DMS 273 (cell line): ENCODE data around the gene L3MBTL4.
A peak's percentile ranks its signal among the peaks of the same experiment; 100 is the strongest.

ENCODE experiments used
- DNase-seq: peaks from one replicate; lab custom pipeline; 2025; ENCODE audit not compliant: unreplicated experiment; lab: John Stamatoyannopoulos, UW

The L3MBTL4 gene

GRCh38 chr18:6366776-6367175, 47.9 kb downstream of the L3MBTL4 start:
- peak; percentile 66 for DNase-seq

DNA sequence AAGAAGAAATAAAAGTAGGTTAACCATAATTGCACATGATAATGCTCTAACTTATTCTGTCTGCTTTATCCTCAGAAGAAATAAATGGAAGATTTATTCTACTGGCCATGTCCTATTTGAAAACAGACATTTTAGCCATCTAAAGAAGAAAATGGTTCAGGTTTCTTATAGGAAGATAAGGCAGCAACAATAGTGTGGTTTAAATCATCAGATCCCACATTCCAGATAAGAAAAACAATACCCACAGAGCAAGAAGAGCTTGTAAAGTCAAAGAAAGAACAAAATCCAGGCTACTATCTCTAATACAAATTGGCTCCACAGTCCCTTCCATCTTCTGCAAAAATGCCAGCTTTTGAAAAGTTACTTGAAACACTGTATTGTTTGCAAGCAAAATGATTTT, 49.3 kb downstream of the L3MBTL4 start:
- no peak for DNase-seq

DNA sequence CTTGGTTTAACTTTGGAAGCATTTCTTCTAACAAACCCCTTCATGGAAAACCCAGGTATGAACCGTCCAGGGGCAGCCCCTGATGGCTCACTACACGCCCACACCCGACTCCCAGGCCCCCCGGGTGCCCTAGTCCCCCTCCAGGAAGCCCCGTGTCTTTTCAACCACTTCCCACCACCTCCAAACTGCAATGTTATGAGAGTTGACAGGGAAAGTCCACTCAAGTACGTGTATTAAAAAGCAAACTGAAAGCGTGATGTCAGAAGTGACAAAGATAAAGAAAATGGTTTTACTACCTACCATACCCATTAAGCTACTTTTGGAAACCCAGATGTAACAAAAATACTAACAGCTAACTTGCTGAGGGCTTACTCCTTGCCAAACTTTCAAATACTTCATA, 51.5 kb downstream of the L3MBTL4 start:
- no peak for DNase-seq

GRCh38 chr18:6362559-6363129, 52.1 kb downstream of the L3MBTL4 start:
- no peak for DNase-seq

DNA sequence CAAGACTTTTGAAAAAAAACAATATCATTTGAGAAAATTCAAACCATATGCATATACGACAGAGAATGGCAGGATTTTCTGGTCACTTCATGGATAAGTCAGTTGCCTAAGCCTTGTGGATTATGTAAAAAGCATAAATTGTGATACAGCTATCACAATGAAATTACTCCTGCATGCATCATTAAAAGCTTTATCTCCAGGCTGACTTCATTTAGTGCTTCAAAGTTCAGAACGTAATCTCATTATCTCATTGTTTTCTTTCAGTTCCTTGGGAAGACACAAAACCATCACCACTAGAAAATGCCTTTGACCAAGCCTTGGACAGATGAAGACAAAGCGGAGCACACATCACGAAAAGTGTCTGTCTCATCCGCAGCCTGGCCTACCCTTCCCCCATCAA, 57.0 kb downstream of the L3MBTL4 start:
- DNase-seq, result no peak

DNA sequence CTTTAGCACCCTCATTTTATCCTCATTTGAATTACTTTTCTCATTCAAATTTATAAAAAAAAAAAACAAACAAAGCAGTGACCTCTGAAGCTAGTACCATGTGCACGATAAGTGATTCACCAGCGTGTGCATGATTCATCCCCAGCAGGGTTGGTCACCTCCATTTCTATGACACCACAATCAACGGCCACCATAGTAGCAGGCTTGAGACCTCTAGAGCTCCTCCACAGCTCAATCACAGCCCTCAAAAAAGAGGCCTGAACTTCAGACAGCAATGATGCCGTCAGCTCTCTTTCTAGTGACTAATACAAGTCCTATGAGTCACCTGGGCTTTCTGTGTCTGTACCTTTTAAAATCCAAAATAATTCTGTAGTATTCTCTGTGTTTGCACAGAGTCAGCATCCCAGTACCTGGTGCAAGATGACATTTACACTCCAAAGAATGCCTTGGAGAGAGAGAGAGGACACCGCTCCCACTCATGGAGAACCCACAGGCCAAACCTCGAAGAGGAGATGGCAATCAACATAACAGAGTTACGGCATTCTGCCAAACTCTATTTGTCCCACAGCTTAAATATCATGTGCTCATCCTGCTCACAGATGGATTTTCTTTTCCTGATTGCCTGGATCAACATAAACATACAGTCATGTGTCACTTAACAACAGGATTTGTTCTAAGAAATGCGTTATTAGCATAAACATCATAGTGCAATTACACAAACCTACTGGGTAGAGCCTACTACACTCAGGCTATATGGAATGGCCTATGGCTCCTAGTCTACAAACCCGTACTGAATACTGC, 58.7 kb downstream of the L3MBTL4 start:
- peak; percentile 31 for DNase-seq

GRCh38 chr18:6352275-6352674, 62.4 kb downstream of the L3MBTL4 start:
- no peak for DNase-seq

GRCh38 chr18:6342990-6343389, 71.7 kb downstream of the L3MBTL4 start:
- DNase-seq, result no peak

GRCh38 chr18:6341709-6342108, 73.0 kb downstream of the L3MBTL4 start:
- no peak for DNase-seq

- no peak for DNase-seq
Observed at GRCh38 chr18:6341303-6341702, 73.4 kb downstream of the L3MBTL4 start.

- no peak for DNase-seq
Observed at GRCh38 chr18:6340121-6340520, 74.6 kb downstream of the L3MBTL4 start.

GRCh38 chr18:6336239-6336638, 78.5 kb downstream of the L3MBTL4 start:
- no peak for DNase-seq

GRCh38 chr18:6333981-6334380, 80.7 kb downstream of the L3MBTL4 start:
- DNase-seq, result no peak

GRCh38 chr18:6331872-6332271, 82.8 kb downstream of the L3MBTL4 start:
- DNase-seq, result no peak

DNA sequence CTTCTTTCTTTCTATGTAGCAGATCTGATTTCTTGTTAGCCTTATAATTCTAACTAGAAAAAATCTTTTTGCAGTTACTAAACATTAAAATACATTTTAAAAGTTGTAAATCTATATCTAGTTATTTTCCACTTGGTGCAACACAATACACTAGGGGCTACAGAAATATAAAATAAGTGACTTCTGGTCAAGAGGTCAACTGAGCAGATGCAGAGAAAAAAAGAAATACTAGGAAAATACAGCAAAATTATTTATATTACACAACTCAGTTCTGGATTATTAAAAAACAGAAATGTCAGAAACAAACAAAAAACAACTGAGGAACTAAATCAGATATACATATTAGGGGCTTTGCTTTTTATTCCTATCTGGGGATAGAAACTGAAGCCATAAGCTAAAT, 83.9 kb downstream of the L3MBTL4 start:
- DNase-seq, result no peak

DNA sequence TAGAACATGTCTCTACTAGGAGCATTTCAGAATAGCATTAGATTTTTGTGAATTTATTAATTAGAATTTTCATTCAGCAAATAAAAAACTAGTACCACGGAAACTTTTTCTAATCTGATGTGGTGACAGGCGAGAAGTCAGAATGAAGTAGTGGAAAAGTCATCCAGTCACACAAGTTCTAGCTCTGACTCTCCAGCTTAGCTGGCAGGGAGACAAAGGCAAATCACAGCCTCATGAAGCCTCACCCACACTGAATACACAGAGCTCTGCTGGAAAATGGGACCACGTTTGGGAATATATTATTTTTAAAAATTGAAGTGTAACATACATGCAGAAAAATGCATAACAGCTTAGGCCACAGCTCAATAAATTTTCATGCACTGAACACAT, 86.1 kb downstream of the L3MBTL4 start:
- DNase-seq, result no peak

DNA sequence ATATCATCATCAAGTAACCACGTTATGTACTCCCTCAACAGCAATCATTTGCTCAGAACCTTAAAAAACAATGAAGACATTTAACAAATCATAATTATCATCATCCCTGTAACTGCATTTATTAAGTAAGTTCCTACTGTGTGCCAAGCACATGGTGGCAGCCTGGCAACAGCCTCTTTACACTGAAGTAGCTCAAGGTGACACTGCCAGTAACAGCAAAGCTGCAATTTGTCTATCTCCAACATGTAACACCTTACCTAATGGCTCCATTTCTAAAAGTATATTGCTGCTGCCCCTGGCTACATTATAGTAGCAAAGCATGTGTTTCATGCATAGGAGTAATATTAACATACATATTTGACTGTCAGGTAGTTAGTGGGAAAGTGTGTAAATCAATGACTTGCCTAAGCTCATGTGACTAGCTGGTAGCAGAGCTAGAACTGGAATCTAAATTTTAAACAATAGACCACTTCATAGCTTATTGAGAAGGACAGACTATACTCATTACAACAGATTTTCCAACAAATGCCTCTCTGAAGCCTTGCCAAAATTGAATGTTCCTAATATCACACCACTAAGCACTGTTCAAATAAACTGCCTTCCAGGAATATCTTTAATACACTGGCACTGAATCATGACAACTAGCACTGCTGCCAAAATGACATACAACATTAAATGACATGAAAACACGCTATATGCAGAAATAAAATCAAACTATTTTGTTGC, 86.7 kb downstream of the L3MBTL4 start:
- DNase-seq, result no peak

- DNase-seq, result no peak
Observed at GRCh38 chr18:6327485-6327884, 87.2 kb downstream of the L3MBTL4 start.

- no peak for DNase-seq
Observed at GRCh38 chr18:6326566-6326965, 88.1 kb downstream of the L3MBTL4 start.

- DNase-seq, result no peak
Observed at GRCh38 chr18:6323319-6323889, 91.3 kb downstream of the L3MBTL4 start.

GRCh38 chr18:6315517-6316331, 99.0 kb downstream of the L3MBTL4 start:
- no peak for DNase-seq
